Glutamatergic neuron (in vitro differentiated cells): ENCODE results near the gene CAST. TPM values are rescaled to one million over a fixed set of nuclear protein-coding genes. Genes with fewer than 3 reads are reported as not detected.

Experiments
- DNase-seq: peaks from one replicate; pipeline ENCODE4 v3.0.0; 2022
- H3K27ac Mint-ChIP-seq: one replicate; pipeline ENCODE4 v1.8.0; 2020; ENCODE audit warnings: mild to moderate bottlenecking, mixed read lengths, inconsistent platforms; ENCODE audit not compliant: unreplicated experiment
- H3K27me3 Mint-ChIP-seq: one replicate; pipeline ENCODE4 v1.8.0; 2020; ENCODE audit warnings: mild to moderate bottlenecking, moderate library complexity, mixed read lengths, inconsistent platforms; ENCODE audit not compliant: unreplicated experiment
- H3K36me3 Mint-ChIP-seq: one replicate; pipeline ENCODE4 v1.8.0; 2020; ENCODE audit warnings: mild to moderate bottlenecking, mixed read lengths, inconsistent platforms; ENCODE audit not compliant: unreplicated experiment
- H3K4me1 Mint-ChIP-seq: one replicate; pipeline ENCODE4 v1.8.0; 2020; ENCODE audit warnings: mild to moderate bottlenecking, low read depth, mixed read lengths, inconsistent platforms; ENCODE audit not compliant: unreplicated experiment
- H3K4me3 Mint-ChIP-seq: one replicate; pipeline ENCODE4 v1.8.0; 2020; ENCODE audit warnings: mild to moderate bottlenecking, mixed read lengths, inconsistent platforms; ENCODE audit not compliant: unreplicated experiment
- H3K9me3 Mint-ChIP-seq: one replicate; pipeline ENCODE4 v1.8.0; 2020; ENCODE audit warnings: mild to moderate bottlenecking, moderate library complexity, mixed read lengths, inconsistent platforms; ENCODE audit not compliant: unreplicated experiment
- total RNA-seq: library from RNA; stranded (reverse); fragmentation: NEBNext Ultra II Directional; extraction: Animal tissue kit (Norgen Biotek cat#: 25700); gene quantifications from one replicate; pipeline ENCODE4 v1.2.1, GENCODE V29; 2021; ENCODE audit not compliant: unreplicated experiment
- TF ChIP-seq, protein P1 (sequence below): fragments of 200-600 bp; sonication (generic); IDR thresholded peaks from one replicate; pipeline ENCODE4 v1.5.0; 2021; ENCODE audit not compliant: partially characterized antibody, unreplicated experiment

CAST gene
- total RNA-seq, 1 donor from 2014 or later = 19.4 TPM

DNA sequence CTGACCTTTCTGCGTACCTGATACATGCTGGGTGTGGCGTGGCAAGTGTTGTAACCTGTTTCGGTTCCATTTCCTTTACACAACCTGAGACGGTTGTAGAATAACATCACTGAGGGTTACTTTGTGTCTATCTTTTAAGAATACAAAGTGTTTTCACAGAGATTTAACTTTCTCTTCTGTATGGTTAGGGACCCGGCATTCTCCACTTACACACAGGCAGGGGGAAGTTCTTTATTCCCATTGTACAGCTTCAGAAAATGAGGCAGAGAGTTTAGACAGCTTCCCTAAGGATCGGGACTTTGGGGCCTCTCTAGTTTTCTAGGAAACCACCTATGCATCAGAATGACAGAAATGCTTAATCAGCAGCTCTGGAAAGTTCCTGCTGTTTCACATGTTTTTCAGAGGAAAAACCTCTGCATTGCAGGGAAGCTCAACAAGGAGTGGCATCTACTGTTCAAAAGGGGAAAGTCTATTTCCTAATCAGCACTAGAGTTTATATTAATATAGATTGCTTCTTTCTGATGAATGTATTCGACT is 41.3 kb downstream of the CAST start:
- Mint-ChIP-seq H3K9me3 (peaks cover 5% of the 10 kb centered on the region), H3K27ac (no peak overlapping the region), H3K4me1 (no peaks in the 10 kb centered on the region), H3K4me3 (peak overlapping the region; percentile 96), H3K36me3 (no peaks in the 10 kb centered on the region), H3K27me3 (no peaks in the 10 kb centered on the region)
- TF ChIP-seq, protein P1, sequence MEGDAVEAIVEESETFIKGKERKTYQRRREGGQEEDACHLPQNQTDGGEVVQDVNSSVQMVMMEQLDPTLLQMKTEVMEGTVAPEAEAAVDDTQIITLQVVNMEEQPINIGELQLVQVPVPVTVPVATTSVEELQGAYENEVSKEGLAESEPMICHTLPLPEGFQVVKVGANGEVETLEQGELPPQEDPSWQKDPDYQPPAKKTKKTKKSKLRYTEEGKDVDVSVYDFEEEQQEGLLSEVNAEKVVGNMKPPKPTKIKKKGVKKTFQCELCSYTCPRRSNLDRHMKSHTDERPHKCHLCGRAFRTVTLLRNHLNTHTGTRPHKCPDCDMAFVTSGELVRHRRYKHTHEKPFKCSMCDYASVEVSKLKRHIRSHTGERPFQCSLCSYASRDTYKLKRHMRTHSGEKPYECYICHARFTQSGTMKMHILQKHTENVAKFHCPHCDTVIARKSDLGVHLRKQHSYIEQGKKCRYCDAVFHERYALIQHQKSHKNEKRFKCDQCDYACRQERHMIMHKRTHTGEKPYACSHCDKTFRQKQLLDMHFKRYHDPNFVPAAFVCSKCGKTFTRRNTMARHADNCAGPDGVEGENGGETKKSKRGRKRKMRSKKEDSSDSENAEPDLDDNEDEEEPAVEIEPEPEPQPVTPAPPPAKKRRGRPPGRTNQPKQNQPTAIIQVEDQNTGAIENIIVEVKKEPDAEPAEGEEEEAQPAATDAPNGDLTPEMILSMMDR = no peak
- no peak for DNase-seq

DNA sequence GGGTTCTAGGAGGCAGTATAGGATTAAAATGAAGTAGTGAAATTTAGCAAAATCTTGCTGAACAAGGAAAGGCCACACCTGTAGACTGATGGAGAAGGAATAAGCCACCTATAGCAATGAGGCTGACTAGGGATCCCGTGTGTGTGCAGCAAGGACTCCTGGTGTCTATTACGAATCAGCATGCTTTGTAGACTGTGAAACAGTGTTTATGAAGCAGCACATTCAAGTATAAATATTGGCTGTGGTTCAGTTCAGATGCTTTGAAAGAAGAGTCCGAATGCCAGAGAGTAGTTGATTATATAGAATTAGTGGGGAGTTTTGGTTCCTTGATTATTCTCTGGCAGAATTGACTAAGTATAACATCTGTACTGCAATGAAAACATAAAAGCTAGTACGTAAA is 41.8 kb downstream of the CAST start:
- DNase-seq = no peak
- Mint-ChIP-seq H3K27me3 (no peaks in the 10 kb centered on the region), H3K4me3 (peak overlapping the region; percentile 96), H3K27ac (no peak overlapping the region), H3K36me3 (no peaks in the 10 kb centered on the region), H3K4me1 (no peaks in the 10 kb centered on the region), H3K9me3 (peaks cover 5% of the 10 kb centered on the region)
- TF ChIP-seq, protein P1 = no peak

DNA sequence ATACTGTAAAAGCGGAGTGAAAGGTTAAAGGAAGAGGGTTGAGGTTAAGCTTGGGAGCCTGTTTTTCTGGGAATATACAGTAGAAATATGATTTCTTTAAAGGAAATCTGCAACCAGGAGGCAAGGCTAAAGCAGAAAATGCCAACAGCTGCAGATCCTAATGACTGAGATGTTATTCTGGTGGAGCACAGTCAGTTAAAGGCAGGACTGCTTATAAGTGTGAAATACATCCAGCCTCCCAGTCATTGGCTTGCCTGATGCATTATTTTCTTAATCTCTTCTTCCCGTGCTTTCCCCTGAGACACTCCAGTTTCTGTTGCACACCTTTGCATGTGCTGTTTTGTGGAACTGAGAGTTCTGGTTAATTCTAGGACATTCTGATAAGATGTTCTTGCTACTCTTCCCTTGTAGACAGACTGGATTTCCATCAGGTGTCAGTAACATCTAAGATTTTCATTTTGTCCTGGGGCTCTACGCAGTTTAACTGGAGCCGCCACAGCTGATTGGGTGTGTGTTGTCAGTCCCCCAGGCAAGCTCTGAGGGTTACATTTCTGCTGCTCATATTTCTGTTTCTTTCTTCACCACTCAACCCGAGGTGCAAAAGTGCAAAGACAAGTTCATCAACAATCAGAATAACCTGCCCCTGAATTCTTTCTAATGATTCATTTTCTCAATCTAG is 44.4 kb downstream of the CAST start:
- TF ChIP-seq, protein P1 = no peak
- no peaks in the 10 kb centered on the region for H3K36me3 Mint-ChIP-seq
- no peaks in the 10 kb centered on the region for H3K27me3 Mint-ChIP-seq
- peaks cover 5% of the 10 kb centered on the region for H3K9me3 Mint-ChIP-seq
- no peak overlapping the region for H3K4me3 Mint-ChIP-seq
- no peaks in the 10 kb centered on the region for H3K4me1 Mint-ChIP-seq
- no peak overlapping the region for H3K27ac Mint-ChIP-seq
- no peak for DNase-seq

DNA sequence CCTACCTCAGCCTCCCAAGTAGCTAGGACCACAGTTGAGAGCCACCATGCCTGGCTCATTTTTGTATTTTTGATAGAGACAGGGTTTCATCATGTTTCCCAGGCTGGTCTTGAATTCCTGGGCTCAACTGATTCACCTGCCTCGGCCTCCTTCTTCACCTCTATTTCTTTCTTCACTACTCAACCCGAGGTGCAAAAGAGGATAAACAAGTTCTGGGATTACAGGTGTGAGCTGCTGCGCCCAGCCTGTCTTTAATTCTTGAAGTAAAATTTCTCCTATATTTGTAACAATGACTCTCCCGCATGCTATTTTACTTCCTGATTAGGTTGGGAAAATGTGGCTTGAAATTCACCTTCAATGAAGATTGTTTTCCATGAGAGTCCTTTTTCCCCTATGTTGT is 46.4 kb downstream of the CAST start:
- H3K27ac Mint-ChIP-seq = no peak overlapping the region
- H3K4me3 Mint-ChIP-seq = no peak overlapping the region
- DNase-seq = no peak
- TF ChIP-seq, protein P1 = no peak
- H3K27me3 Mint-ChIP-seq = no peaks in the 10 kb centered on the region
- no peaks in the 10 kb centered on the region for H3K9me3 Mint-ChIP-seq
- H3K4me1 Mint-ChIP-seq = no peaks in the 10 kb centered on the region
- no peaks in the 10 kb centered on the region for H3K36me3 Mint-ChIP-seq

DNA sequence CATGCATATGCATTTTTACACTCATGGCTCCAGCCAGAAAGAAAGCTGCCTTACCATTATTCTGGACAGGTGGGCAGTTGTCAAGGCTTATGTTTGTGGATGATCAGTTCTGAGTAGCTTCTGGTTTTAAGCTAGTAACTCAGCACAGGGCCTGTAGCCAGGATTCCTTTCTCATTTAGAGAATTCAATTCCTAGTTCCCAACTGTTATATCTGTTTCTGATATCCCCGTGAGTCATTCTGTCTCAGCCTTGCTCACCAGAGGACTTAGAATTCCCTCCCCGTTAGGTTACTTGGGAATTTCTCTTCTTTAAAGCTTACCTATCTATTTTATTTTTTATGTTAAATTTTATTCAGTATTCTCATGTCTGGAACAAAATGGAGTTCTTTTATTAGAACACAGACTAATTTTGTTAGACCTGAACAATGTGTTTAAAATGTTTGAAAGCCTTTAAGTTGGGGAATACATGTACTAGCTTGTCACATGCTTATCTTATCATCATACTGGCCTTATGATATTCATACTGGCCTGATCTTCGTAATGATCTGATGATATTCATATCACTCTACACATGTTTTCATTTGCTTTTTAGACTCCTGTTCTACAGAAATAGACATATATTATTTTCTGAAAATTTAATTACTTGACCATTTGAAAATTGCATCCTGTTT is 47.1 kb downstream of the CAST start:
- no peaks in the 10 kb centered on the region for H3K27me3 Mint-ChIP-seq
- no peak for DNase-seq
- no peak overlapping the region for H3K27ac Mint-ChIP-seq
- no peaks in the 10 kb centered on the region for H3K9me3 Mint-ChIP-seq
- no peaks in the 10 kb centered on the region for H3K36me3 Mint-ChIP-seq
- H3K4me3 Mint-ChIP-seq = no peak overlapping the region
- TF ChIP-seq, protein P1 = no peak
- no peaks in the 10 kb centered on the region for H3K4me1 Mint-ChIP-seq
